Coronary artery (tissue), 2 donors: ENCODE data around the gene IREB2.
"Not testable (repeated sequence)": the region's sequence is repeated elsewhere in the genome, so short reads cannot be mapped to it uniquely, and the experiment has no call there.

Source experiments
- DNase-seq: peaks from one replicate; pipeline ENCODE4 v3.0.0-alpha.2; 2017; ENCODE audit warnings: low spot score
- H3K27ac ChIP-seq, 2 donors: fragments of 200-600 bp; sonication (generic); one replicate each; pipeline ENCODE4 v1.5.1; 2016 to 2019
- H3K4me3 ChIP-seq: fragments of 200-600 bp; sonication (generic); 2 replicates; pipeline ENCODE4 v1.5.1; 2016; ENCODE audit warnings: mild to moderate bottlenecking, moderate library complexity
- CTCF ChIP-seq: fragments of 200-600 bp; sonication (generic); IDR thresholded peaks from one replicate; pipeline ENCODE4 v1.5.1; 2019; ENCODE audit warnings: antibody characterized with exemption

IREB2 gene

GRCh38 chr15:78527325-78527724, 89.3 kb downstream of the IREB2 start:
- Histone ChIP-seq H3K4me3 (no peak overlapping the region), H3K27ac (no peak overlapping the region)
- no peak for TF ChIP-seq CTCF
- no peak for DNase-seq

GRCh38 chr15:78533331-78533730, 95.3 kb downstream of the IREB2 start:
- H3K4me3 ChIP-seq, result no peak overlapping the region
- no peak overlapping the region for H3K27ac ChIP-seq
- no peak for TF ChIP-seq CTCF
- no peak for DNase-seq

GRCh38 chr15:78536134-78536533, 98.1 kb downstream of the IREB2 start:
- TF ChIP-seq CTCF, result no peak
- DNase-seq, result no peak
- Histone ChIP-seq H3K27ac (no peak overlapping the region), H3K4me3 (no peak overlapping the region)

- Histone ChIP-seq H3K4me3 (no peak overlapping the region), H3K27ac (no peak overlapping the region)
- no peak for DNase-seq
- no peak for TF ChIP-seq CTCF
Measured at GRCh38 chr15:78537266-78537905, 99.4 kb downstream of the IREB2 start.

- DNase-seq, result no peak
- Histone ChIP-seq H3K4me3 (no peak overlapping the region), H3K27ac (no peak overlapping the region)
- TF ChIP-seq CTCF, result no peak
Measured at GRCh38 chr15:78538358-78538757, 100.3 kb downstream of the IREB2 start.

- not testable (repeated sequence) for DNase-seq
- Histone ChIP-seq H3K4me3 (peak overlapping the region; percentile 95), H3K27ac (peak overlapping the region; percentile 96 to 98)
Measured at GRCh38 chr15:78539464-78540140, 101.6 kb downstream of the IREB2 start.

GRCh38 chr15:78540141-78540870, 102.3 kb downstream of the IREB2 start, which contains the start of gene PSMA4:
TSS of gene PSMA4 (plus strand) at chr15:78540444. CDS start at chr15:78541928, 1,484 bp downstream.
- H3K4me3 ChIP-seq, result peak within 1 kb of the TSS; percentile 95
- peak; percentile 94 for DNase-seq

More at GRCh38 chr15:78540141-78540870, 102.3 kb downstream of the IREB2 start, which contains the start of gene PSMA4:
- TF ChIP-seq CTCF, result no peak
- H3K27ac ChIP-seq, result peak within 1 kb of the TSS; percentile 96 to 98
